Measurements from ENCODE around the gene OR6A2. TPM values are rescaled to one million over a fixed set of nuclear protein-coding genes. Genes with fewer than 3 reads are reported as not detected.

Gene OR6A2
- total and polyA plus RNA-seq, 9 of the 15 experiments (the other 6 are each of a cell fraction or from before 2014, with no cell fraction given): 0.04 to 0.69 (median 0.35) TPM; not detected in 2

DNA sequence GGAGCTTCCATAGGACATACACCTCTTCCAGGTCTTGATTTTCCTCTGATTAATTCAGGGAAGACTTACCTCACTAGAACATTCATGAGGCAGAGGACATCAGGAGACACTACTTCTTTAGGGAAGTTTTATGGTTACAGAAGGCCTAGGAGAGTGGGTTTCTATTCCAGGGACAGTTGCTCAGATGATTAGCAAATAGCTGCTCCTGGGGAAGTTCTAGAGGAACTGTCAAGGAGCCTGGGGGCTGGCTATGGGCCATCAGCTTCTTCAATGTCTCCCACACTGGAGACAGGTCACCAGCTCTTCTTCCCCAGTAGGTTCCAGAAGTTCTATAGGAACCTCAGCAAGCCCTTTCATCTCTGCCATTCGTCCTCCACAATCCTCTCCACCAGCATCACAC, 34.5 kb upstream of the OR6A2 start:
- Histone ChIP-seq H4K20me1 (replicated peaks; ENCODE audit: control insufficient read depth, insufficient read depth, low read length) (no peaks in the 10 kb centered on the region), H3K9me1 (ENCODE audit: control insufficient read depth, insufficient read depth, low read length) (no peaks in the 10 kb centered on the region), H3K9me3 (replicated peaks; ENCODE audit: control insufficient read depth, insufficient read depth, low read depth, low read length) (no peaks in the 10 kb centered on the region), H3K27ac (ENCODE audit: extremely low read depth, low read depth, low read length) (no peak overlapping the region), H3K4me1 (replicated peaks in 1 of 2; ENCODE audit: control insufficient read depth in 2 of 2, insufficient read depth in 2 of 2, low read length in 2 of 2) (no peaks in the 10 kb centered on the region), H3K79me2 (ENCODE audit: control insufficient read depth, insufficient read depth, low read length) (no peaks in the 10 kb centered on the region), H2AFZ (ENCODE audit: low read depth, low read length) (no peak overlapping the region), H3K27me3 (ENCODE audit: control insufficient read depth in 2 of 2, insufficient read depth in 2 of 2, low read length in 2 of 2) (no peaks in the 10 kb centered on the region), H3K4me3 (no peak overlapping the region), H3K9ac (ENCODE audit: insufficient read depth in 1 of 2, low read depth in 2 of 2, low read length in 2 of 2) (no peak overlapping the region), H3K4me2 (ENCODE audit: insufficient read depth, low read length) (no peak overlapping the region), H3K36me3 (ENCODE audit: control insufficient read depth, insufficient read depth, low read length) (no peaks in the 10 kb centered on the region)
- no TSS peak for BruUV-seq (replicated peaks)
- in situ Hi-C loops (cut with MboI): no loop called here
- FAIRE-seq (no peak), DNase-seq (ENCODE audit: extremely low read depth in 1 of 4, low spot score in 3 of 4) (no peak), ATAC-seq (no peak)
- TF ChIP-seq BDP1 (IDR thresholded peaks at IDR 0.05; ENCODE audit: insufficient read depth, insufficient read length) (no peak), HMGN3 (IDR thresholded peaks at IDR 0.05; ENCODE audit: borderline replicate concordance, extremely low read depth, insufficient read length, low read depth, low read length) (no peak), SETDB1 (IDR thresholded peaks at IDR 0.05; ENCODE audit: low read length) (no peak), ZKSCAN1 (IDR thresholded peaks at IDR 0.05; ENCODE audit: low read depth, low read length) (no peak), KLF1 (tag; IDR thresholded peaks at IDR 0.05) (no peak), PHF20 (IDR thresholded peaks at IDR 0.05; ENCODE audit: partially characterized antibody) (no peak), PRPF4 (IDR thresholded peaks at IDR 0.05; ENCODE audit: insufficient read depth, low read depth, low read length, poor library complexity, severe bottlenecking) (no peak), TRIM28 (IDR thresholded peaks at IDR 0.05) (no peak), NR2C2 (CRISPR knock-in tag; IDR thresholded peaks at IDR 0.05) (no peak), NR2C2 (tag; IDR thresholded peaks at IDR 0.05) (no peak), RUNX1 (IDR thresholded peaks at IDR 0.05; ENCODE audit: low read depth) (no peak)
- TF ChIP-seq, protein P1, sequence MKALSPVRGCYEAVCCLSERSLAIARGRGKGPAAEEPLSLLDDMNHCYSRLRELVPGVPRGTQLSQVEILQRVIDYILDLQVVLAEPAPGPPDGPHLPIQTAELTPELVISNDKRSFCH (CRISPR knock-in tag; IDR thresholded peaks at IDR 0.05): no peak
- TF ChIP-seq, protein P1 (tag; IDR thresholded peaks at IDR 0.05): no peak
- TF ChIP-seq, protein P2, sequence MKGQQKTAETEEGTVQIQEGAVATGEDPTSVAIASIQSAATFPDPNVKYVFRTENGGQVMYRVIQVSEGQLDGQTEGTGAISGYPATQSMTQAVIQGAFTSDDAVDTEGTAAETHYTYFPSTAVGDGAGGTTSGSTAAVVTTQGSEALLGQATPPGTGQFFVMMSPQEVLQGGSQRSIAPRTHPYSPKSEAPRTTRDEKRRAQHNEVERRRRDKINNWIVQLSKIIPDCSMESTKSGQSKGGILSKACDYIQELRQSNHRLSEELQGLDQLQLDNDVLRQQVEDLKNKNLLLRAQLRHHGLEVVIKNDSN (CRISPR knock-in tag; IDR thresholded peaks at IDR 0.05): no peak
- TF ChIP-seq, protein P3, sequence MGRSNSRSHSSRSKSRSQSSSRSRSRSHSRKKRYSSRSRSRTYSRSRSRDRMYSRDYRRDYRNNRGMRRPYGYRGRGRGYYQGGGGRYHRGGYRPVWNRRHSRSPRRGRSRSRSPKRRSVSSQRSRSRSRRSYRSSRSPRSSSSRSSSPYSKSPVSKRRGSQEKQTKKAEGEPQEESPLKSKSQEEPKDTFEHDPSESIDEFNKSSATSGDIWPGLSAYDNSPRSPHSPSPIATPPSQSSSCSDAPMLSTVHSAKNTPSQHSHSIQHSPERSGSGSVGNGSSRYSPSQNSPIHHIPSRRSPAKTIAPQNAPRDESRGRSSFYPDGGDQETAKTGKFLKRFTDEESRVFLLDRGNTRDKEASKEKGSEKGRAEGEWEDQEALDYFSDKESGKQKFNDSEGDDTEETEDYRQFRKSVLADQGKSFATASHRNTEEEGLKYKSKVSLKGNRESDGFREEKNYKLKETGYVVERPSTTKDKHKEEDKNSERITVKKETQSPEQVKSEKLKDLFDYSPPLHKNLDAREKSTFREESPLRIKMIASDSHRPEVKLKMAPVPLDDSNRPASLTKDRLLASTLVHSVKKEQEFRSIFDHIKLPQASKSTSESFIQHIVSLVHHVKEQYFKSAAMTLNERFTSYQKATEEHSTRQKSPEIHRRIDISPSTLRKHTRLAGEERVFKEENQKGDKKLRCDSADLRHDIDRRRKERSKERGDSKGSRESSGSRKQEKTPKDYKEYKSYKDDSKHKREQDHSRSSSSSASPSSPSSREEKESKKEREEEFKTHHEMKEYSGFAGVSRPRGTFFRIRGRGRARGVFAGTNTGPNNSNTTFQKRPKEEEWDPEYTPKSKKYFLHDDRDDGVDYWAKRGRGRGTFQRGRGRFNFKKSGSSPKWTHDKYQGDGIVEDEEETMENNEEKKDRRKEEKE (IDR thresholded peaks at IDR 0.05; ENCODE audit: borderline replicate concordance in 1 of 2, control insufficient read depth in 1 of 2, low read depth in 2 of 2, low read length in 1 of 2): no peak
- TF ChIP-seq, protein P4, sequence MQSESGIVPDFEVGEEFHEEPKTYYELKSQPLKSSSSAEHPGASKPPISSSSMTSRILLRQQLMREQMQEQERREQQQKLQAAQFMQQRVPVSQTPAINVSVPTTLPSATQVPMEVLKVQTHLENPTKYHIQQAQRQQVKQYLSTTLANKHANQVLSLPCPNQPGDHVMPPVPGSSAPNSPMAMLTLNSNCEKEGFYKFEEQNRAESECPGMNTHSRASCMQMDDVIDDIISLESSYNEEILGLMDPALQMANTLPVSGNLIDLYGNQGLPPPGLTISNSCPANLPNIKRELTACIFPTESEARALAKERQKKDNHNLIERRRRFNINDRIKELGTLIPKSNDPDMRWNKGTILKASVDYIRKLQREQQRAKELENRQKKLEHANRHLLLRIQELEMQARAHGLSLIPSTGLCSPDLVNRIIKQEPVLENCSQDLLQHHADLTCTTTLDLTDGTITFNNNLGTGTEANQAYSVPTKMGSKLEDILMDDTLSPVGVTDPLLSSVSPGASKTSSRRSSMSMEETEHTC (IDR thresholded peaks at IDR 0.05): no peak
- ChIA-PET POLR2A (interaction anchor here (0.6 to 2.4 kb wide), 2 partner anchors 10 to 113 kb away, joined by 3 to 9 read pairs; no protein-coding TSS in a partner anchor), CTCF (ENCODE audit: low intra/inter-chr PET ratio) (no interaction called here)
- intact Hi-C loops (cut with micrococcal nuclease): no loop called here
- 0% methylated on average over 1 of the region's 1 CpG for WGBS (ENCODE audit: insufficient coverage, low coverage, missing lambda C conversion rate)
